OCI-LY1 (cell line): Measurements from ENCODE around the gene SLIT3.

ENCODE experiments used
- H2AFZ ChIP-seq: fragments of 200-600 bp; sonication (generic), shearing (Covaris generic); 2 replicates; pipeline ENCODE4 v1.6.0; 2014; ENCODE audit warnings: antibody characterized with exemption, mild to moderate bottlenecking, low read length
- H3F3A ChIP-seq: fragments of 200-600 bp; sonication (generic), shearing (Covaris generic); 2 replicates; pipeline ENCODE4 v1.6.0; 2014; ENCODE audit warnings: mild to moderate bottlenecking, antibody characterized with exemption, low read length, moderate library complexity; ENCODE audit not compliant: insufficient read depth
- H3K27ac ChIP-seq: fragments of 200-600 bp; sonication (generic); 2 replicates; pipeline ENCODE4 v1.5.1; 2014; ENCODE audit warnings: low read length, mixed run types, mild to moderate bottlenecking, low read depth; ENCODE audit not compliant: poor library complexity, severe bottlenecking
- H3K27me3 ChIP-seq: fragments of 200-600 bp; sonication (generic); 2 replicates; pipeline ENCODE4 v1.6.0; 2014; ENCODE audit warnings: antibody characterized with exemption, mild to moderate bottlenecking, low read length, moderate library complexity; ENCODE audit not compliant: insufficient read depth
- H3K36me3 ChIP-seq: fragments of 200-600 bp; sonication (generic); 2 replicates; pipeline ENCODE4 v1.6.1; 2014; ENCODE audit warnings: mild to moderate bottlenecking, antibody characterized with exemption, low read length, moderate library complexity, mixed read lengths; ENCODE audit not compliant: insufficient read depth
- H3K4me1 ChIP-seq: fragments of 200-600 bp; sonication (generic); 2 replicates; pipeline ENCODE4 v1.5.1; 2014; ENCODE audit warnings: mild to moderate bottlenecking, low read length, moderate library complexity; ENCODE audit not compliant: insufficient read depth, severe bottlenecking
- H3K4me2 ChIP-seq: fragments of 200-600 bp; sonication (generic), shearing (Covaris generic); 2 replicates; pipeline ENCODE4 v1.6.1; 2014; ENCODE audit warnings: low read length
- H3K4me3 ChIP-seq: fragments of 200-600 bp; sonication (generic); 2 replicates; pipeline ENCODE4 v1.5.1; 2014; ENCODE audit warnings: low read length, low read depth, mild to moderate bottlenecking, mixed read lengths; ENCODE audit not compliant: poor library complexity, severe bottlenecking
- H3K79me2 ChIP-seq: fragments of 200-600 bp; shearing (Covaris generic); 2 replicates; pipeline ENCODE4 v1.6.1; 2016; ENCODE audit warnings: mixed run types, low read length, mixed read lengths; ENCODE audit not compliant: insufficient read depth
- H3K9ac ChIP-seq: fragments of 200-600 bp; sonication (generic), shearing (Covaris generic); 2 replicates; pipeline ENCODE4 v1.6.1; 2014; ENCODE audit warnings: mild to moderate bottlenecking, low read length, mixed read lengths
- H3K9me2 ChIP-seq: fragments of 200-600 bp; sonication (generic), shearing (Covaris generic); 2 replicates; pipeline ENCODE4 v1.6.1; 2014; ENCODE audit warnings: low read depth, mild to moderate bottlenecking, low read length, mixed read lengths
- H3K9me3 ChIP-seq: fragments of 200-600 bp; shearing (Covaris generic); 2 replicates; pipeline ENCODE4 v1.6.1; 2014; ENCODE audit warnings: low read length, mixed read lengths
- H4K20me1 ChIP-seq: fragments of 200-600 bp; sonication (generic), shearing (Covaris generic); 2 replicates; pipeline ENCODE4 v1.6.0; 2016; ENCODE audit warnings: mild to moderate bottlenecking, low read length; ENCODE audit not compliant: insufficient read depth
- CTCF ChIP-seq: fragments of 200-600 bp; sonication (generic), shearing (Covaris generic); IDR thresholded peaks from 2 replicates; pipeline ENCODE4 v1.5.1; 2017; ENCODE audit warnings: mild to moderate bottlenecking, antibody characterized with exemption, low read length, moderate library complexity, mixed read lengths
- EZH2 ChIP-seq: fragments of 200-600 bp; sonication (generic), shearing (Covaris generic); IDR thresholded peaks from 2 replicates; pipeline ENCODE4 v1.8.0; 2017; ENCODE audit warnings: borderline replicate concordance, mixed run types, mild to moderate bottlenecking, antibody characterized with exemption, low read length, moderate library complexity, mixed read lengths

SLIT3 gene

GRCh38 chr5:169244812-169245211, 56.1 kb downstream of the SLIT3 start:
- no peak overlapping the region for H2AFZ ChIP-seq
- no peaks in the 10 kb centered on the region for H3K9me3 ChIP-seq
- H3K4me2 ChIP-seq = no peak overlapping the region
- no peaks in the 10 kb centered on the region for H3K36me3 ChIP-seq
- H3K27ac ChIP-seq = no peak overlapping the region
- no peaks in the 10 kb centered on the region for H3K27me3 ChIP-seq
- no peaks in the 10 kb centered on the region for H3F3A ChIP-seq
- H3K4me3 ChIP-seq = no peak overlapping the region
- H4K20me1 ChIP-seq = no peaks in the 10 kb centered on the region
- H3K4me1 ChIP-seq = no peaks in the 10 kb centered on the region
- no peak overlapping the region for H3K9ac ChIP-seq
- H3K9me2 ChIP-seq = no peaks in the 10 kb centered on the region
- H3K79me2 ChIP-seq = no peaks in the 10 kb centered on the region
- TF ChIP-seq CTCF (no peak), EZH2 (no peak)

GRCh38 chr5:169243651-169244422, 57.1 kb downstream of the SLIT3 start:
- Histone ChIP-seq H3K27ac (no peak overlapping the region), H3F3A (no peaks in the 10 kb centered on the region), H3K36me3 (no peaks in the 10 kb centered on the region), H2AFZ (no peak overlapping the region), H3K4me1 (no peaks in the 10 kb centered on the region), H3K79me2 (no peaks in the 10 kb centered on the region), H3K4me2 (no peak overlapping the region), H4K20me1 (no peaks in the 10 kb centered on the region), H3K4me3 (no peak overlapping the region), H3K9ac (no peak overlapping the region), H3K27me3 (no peaks in the 10 kb centered on the region), H3K9me2 (no peaks in the 10 kb centered on the region), H3K9me3 (no peaks in the 10 kb centered on the region)
- TF ChIP-seq CTCF (no peak), EZH2 (no peak)

GRCh38 chr5:169242849-169243186, 58.1 kb downstream of the SLIT3 start:
- Histone ChIP-seq H3K9ac (no peak overlapping the region), H3K4me1 (no peaks in the 10 kb centered on the region), H2AFZ (no peak overlapping the region), H3K4me3 (no peak overlapping the region), H3K9me2 (no peaks in the 10 kb centered on the region), H3F3A (no peaks in the 10 kb centered on the region), H3K36me3 (no peaks in the 10 kb centered on the region), H3K4me2 (no peak overlapping the region), H3K27ac (no peak overlapping the region), H3K27me3 (no peaks in the 10 kb centered on the region), H3K79me2 (no peaks in the 10 kb centered on the region), H3K9me3 (no peaks in the 10 kb centered on the region), H4K20me1 (no peaks in the 10 kb centered on the region)
- TF ChIP-seq EZH2 (no peak), CTCF (no peak)
